ENCODE measurements around the gene SEC61B. TPM values are rescaled to one million over a fixed set of nuclear protein-coding genes. Genes with fewer than 3 reads are reported as not detected.

Gene SEC61B
- total and polyA plus RNA-seq, 9 of the 15 experiments (the other 6 are each of a cell fraction or from before 2014, with no cell fraction given) = 57.8 to 262 (median 172) TPM

GRCh38 chr9:99266255-99267023 is 44.4 kb downstream of the SEC61B start (continued):
- TF ChIP-seq SMAD1 (IDR thresholded peaks at IDR 0.05; ENCODE audit: low read depth, low read length, partially characterized antibody) (no peak), E2F1 (CRISPR knock-in tag; IDR thresholded peaks at IDR 0.05) (no peak), FUS (optimal IDR thresholded peaks at IDR 0.05; ENCODE audit: low read depth, low read length) (no peak), DNMT1 (IDR thresholded peaks at IDR 0.05) (no peak), NR2C1 (IDR thresholded peaks at IDR 0.05) (no peak), NR2C1 (tag; IDR thresholded peaks at IDR 0.05) (no peak), THAP7 (CRISPR knock-in tag; IDR thresholded peaks at IDR 0.05) (no peak), ESRRA (IDR thresholded peaks at IDR 0.05; ENCODE audit: borderline replicate concordance, low read depth) (peak; percentile 92; the same call in 1 of the 2 replicates), RCOR1 (IDR thresholded peaks at IDR 0.05; ENCODE audit: borderline replicate concordance in 1 of 2, low read depth in 2 of 2, low read length in 2 of 2) (peak; percentile 18 to 57; a peak in 1 of 4 replicates), SRSF9 (IDR thresholded peaks at IDR 0.05; ENCODE audit: borderline replicate concordance, low read depth, low read length) (no peak), ZC3H8 (IDR thresholded peaks at IDR 0.05) (no peak), ZNF384 (IDR thresholded peaks at IDR 0.05; ENCODE audit: low read depth, low read length) (peak; percentile 60), SRF (CRISPR knock-in tag; IDR thresholded peaks at IDR 0.05) (0 out of 4 replicates have a peak, but pooled peaks of 1 of the 2 experiments have one; percentile 21), GTF2A2 (tag; IDR thresholded peaks at IDR 0.05) (no peak), MXI1 (IDR thresholded peaks at IDR 0.05; ENCODE audit: low read depth, low read length) (no peak), ARID3A (IDR thresholded peaks at IDR 0.05; ENCODE audit: borderline replicate concordance, low read depth, low read length) (no peak), CREM (IDR thresholded peaks at IDR 0.05; ENCODE audit: low read depth) (peak; percentile 86), PKNOX1 (IDR thresholded peaks at IDR 0.05) (0 out of 2 replicates have a peak, but pooled peaks have one; percentile 27), BMI1 (IDR thresholded peaks at IDR 0.05; ENCODE audit: low read length) (peak; percentile 45; the same call in 1 of the 2 replicates), TCFL5 (CRISPR knock-in tag; conservative IDR thresholded peaks at IDR 0.05) (no peak), YY1 (IDR thresholded peaks at IDR 0.05; ENCODE audit: borderline replicate concordance in 1 of 3, control insufficient read depth in 1 of 3, extremely low read depth in 1 of 3, insufficient read depth in 3 of 3, insufficient read length in 1 of 3, insufficient replicate concordance in 2 of 3, low read depth in 1 of 3, low read length in 2 of 3) (peak in 1 of 3 experiments; percentile 26), ATF1 (CRISPR knock-in tag; IDR thresholded peaks at IDR 0.05) (no peak), ATF1 (tag; IDR thresholded peaks at IDR 0.05) (peak; percentile 34; the same call in 1 of the 2 replicates), SMC3 (conservative IDR thresholded peaks at IDR 0.05; ENCODE audit: insufficient read depth, low read depth, low read length) (peak; percentile 84)
